Activated T-cell treated with anti-CD3 and anti-CD28 coated beads, Interleukin-2, amount 50 U/mL, for 4 hours (primary cell): Measurements from ENCODE around the gene TMEM19. TPM values are rescaled to one million over a fixed set of nuclear protein-coding genes. Genes with fewer than 3 reads are reported as not detected.

Experiments
- ATAC-seq, 2 donors: fragments of 200-7000 bp; cut with Tn5 transposase; one replicate each; pipeline ENCODE4 v1.10.0; 2021
- DNase-seq: peaks from one replicate; pipeline ENCODE4 v3.0.0-alpha.2; 2020
- H3K27me3 Mint-ChIP-seq: one replicate; pipeline ENCODE4 v1.8.0; 2021; ENCODE audit warnings: low read depth, mixed read lengths
- H3K36me3 Mint-ChIP-seq: one replicate; pipeline ENCODE4 v1.8.0; 2022; ENCODE audit warnings: mixed read lengths; ENCODE audit not compliant: insufficient read depth
- H3K4me1 Mint-ChIP-seq: one replicate; pipeline ENCODE4 v1.8.0; 2021; ENCODE audit warnings: low read depth, mixed read lengths
- H3K4me3 Mint-ChIP-seq: one replicate; pipeline ENCODE4 v1.8.0; 2021; ENCODE audit warnings: mild to moderate bottlenecking, moderate library complexity, mixed read lengths
- H3K9me3 Mint-ChIP-seq: one replicate; pipeline ENCODE4 v1.8.0; 2021; ENCODE audit warnings: mixed read lengths
- total RNA-seq, 3 donors: library from RNA; stranded (reverse); gene quantifications; one replicate each; pipeline ENCODE4 v1.2.1, GENCODE V29; 2021

The TMEM19 gene
- total RNA-seq = 10 to 100 TPM; 10.4 to 17.8 (median 14.8) TPM

DNA sequence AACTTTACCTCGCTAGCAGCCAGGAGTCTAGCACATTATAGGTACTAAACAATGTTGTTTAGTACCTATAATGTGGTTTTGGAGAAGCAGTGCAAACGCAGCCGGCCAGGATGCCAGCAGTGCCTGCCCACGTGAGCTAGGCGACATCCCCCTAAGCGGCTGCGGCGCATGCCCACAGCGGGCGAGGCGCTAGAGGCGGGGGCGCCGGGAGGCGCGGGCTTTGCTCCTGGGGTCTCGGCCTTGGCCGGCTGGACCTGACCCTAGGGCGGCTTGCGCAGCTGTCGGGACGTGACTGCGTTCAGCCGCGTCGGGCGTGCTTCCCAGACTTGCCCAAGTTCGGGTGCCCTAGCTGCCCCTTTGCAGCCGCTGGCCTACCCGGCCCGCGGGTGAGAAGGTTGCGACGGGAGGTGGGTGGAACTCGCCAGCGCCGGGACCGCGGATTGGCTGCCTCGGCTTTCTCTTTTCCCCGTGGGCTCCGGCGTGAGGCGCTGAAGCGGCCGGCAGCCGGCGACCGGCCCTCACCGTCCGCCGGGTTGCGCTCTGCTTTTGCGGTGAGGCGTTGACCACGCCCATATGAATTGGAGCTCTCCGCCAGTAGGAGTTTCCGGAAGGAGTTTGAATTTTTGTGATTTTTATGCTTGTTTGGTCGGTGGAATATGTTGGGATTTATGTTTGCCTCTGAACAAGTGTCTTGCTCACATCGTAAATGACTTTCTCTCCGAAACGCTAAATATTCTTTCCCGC lies at the start of gene TMEM19:
Gene TMEM19 (plus strand): TSS at position 169 of the 744 bp plus-strand sequence. CDS start 599 bp downstream, outside the sequence.
- H3K36me3 Mint-ChIP-seq = no peaks in the 10 kb centered on the region
- ATAC-seq = peak; percentile 92 to 94
- H3K27me3 Mint-ChIP-seq = no peaks in the 10 kb centered on the region
- H3K4me3 Mint-ChIP-seq = peak within 1 kb of the TSS; percentile 94
- peaks cover 16% of the 10 kb centered on the region for H3K4me1 Mint-ChIP-seq
- no peaks in the 10 kb centered on the region for H3K9me3 Mint-ChIP-seq
- peak; percentile 71 for DNase-seq

DNA sequence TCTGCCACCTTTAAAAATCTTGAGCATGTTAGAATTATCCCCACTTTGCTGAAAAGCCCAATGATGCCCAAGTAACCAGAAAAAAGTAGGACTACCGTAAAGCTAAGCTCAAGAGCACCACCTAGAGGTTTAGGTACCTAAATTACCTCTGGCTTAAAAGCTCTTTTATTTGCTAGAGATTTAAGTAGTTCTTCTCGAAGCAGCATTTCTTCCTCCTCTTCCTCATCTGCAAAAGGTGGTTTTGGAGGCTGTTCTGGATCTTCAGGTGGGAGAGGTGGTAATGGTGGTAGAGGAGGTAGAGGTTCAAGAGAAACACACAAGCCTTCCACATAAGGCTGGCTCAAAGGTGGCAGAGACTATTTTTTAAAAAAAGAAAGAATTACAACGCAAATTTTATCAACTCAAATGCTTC lies 49.2 kb upstream of the TMEM19 start:
- peak in 1 of 2 donors; percentile 66 for ATAC-seq
- DNase-seq = no peak
- peaks cover 50% of the 10 kb centered on the region for H3K36me3 Mint-ChIP-seq
- H3K4me3 Mint-ChIP-seq = no peak overlapping the region
- no peaks in the 10 kb centered on the region for H3K9me3 Mint-ChIP-seq
- H3K4me1 Mint-ChIP-seq = peaks cover 16% of the 10 kb centered on the region
- H3K27me3 Mint-ChIP-seq = no peaks in the 10 kb centered on the region

GRCh38 chr12:71638499-71638898 lies 47.4 kb upstream of the TMEM19 start:
- DNase-seq = no peak
- peaks cover 25% of the 10 kb centered on the region for H3K4me1 Mint-ChIP-seq
- no peaks in the 10 kb centered on the region for H3K9me3 Mint-ChIP-seq
- ATAC-seq = no peak
- peaks cover 46% of the 10 kb centered on the region for H3K36me3 Mint-ChIP-seq
- H3K4me3 Mint-ChIP-seq = no peak overlapping the region
- no peaks in the 10 kb centered on the region for H3K27me3 Mint-ChIP-seq

DNA sequence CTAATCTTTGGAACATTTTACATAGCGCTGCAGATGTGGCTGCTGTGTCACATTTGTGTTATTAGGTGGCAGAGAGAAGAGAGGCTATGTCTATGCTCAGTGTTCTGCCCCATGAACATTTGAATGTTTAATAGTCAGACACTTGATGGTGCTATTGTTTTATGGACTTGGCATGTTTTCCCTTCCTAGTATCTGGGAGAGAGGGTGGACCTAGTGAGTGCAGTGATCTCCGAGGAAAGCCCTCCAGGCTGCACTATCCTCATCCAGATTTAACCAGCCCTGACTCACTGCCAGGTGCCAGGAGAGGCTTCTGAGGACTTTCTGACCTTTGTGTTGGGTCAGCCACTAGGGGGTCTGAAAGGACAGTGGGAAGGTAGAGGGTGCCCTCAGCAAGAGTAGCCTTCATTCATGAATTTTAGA lies 46.5 kb upstream of the TMEM19 start:
- H3K4me1 Mint-ChIP-seq = peaks cover 30% of the 10 kb centered on the region
- ATAC-seq (peak; percentile 27 to 35), DNase-seq (no peak)
- no peak overlapping the region for H3K4me3 Mint-ChIP-seq
- H3K27me3 Mint-ChIP-seq = no peaks in the 10 kb centered on the region
- H3K9me3 Mint-ChIP-seq = no peaks in the 10 kb centered on the region
- H3K36me3 Mint-ChIP-seq = peaks cover 46% of the 10 kb centered on the region

GRCh38 chr12:71640316-71640715 lies 45.6 kb upstream of the TMEM19 start:
- H3K4me1 Mint-ChIP-seq = peaks cover 30% of the 10 kb centered on the region
- ATAC-seq = no peak
- peaks cover 45% of the 10 kb centered on the region for H3K36me3 Mint-ChIP-seq
- no peaks in the 10 kb centered on the region for H3K9me3 Mint-ChIP-seq
- H3K27me3 Mint-ChIP-seq = no peaks in the 10 kb centered on the region
- no peak for DNase-seq
- no peak overlapping the region for H3K4me3 Mint-ChIP-seq

- Mint-ChIP-seq H3K4me1 (peaks cover 32% of the 10 kb centered on the region), H3K36me3 (peaks cover 47% of the 10 kb centered on the region)
These were observed 44.5 kb upstream of the TMEM19 start for GRCh38 chr12:71641390-71641789.

GRCh38 chr12:71642264-71642663 lies 43.6 kb upstream of the TMEM19 start:
- peaks cover 49% of the 10 kb centered on the region for H3K36me3 Mint-ChIP-seq
- peaks cover 32% of the 10 kb centered on the region for H3K4me1 Mint-ChIP-seq
- DNase-seq (no peak), ATAC-seq (peak; percentile 86 to 87)
- H3K27me3 Mint-ChIP-seq = no peaks in the 10 kb centered on the region
- no peak overlapping the region for H3K4me3 Mint-ChIP-seq
- no peaks in the 10 kb centered on the region for H3K9me3 Mint-ChIP-seq

More at GRCh38 chr12:71641390-71641789, 44.5 kb upstream of the TMEM19 start:
- H3K27me3 Mint-ChIP-seq = no peaks in the 10 kb centered on the region
- H3K4me3 Mint-ChIP-seq = no peak overlapping the region
- ATAC-seq = no peak
- H3K9me3 Mint-ChIP-seq = no peaks in the 10 kb centered on the region
- DNase-seq = no peak

GRCh38 chr12:71645268-71645667 lies 40.6 kb upstream of the TMEM19 start:
- H3K36me3 Mint-ChIP-seq = peaks cover 42% of the 10 kb centered on the region
- no peak for DNase-seq
- no peaks in the 10 kb centered on the region for H3K27me3 Mint-ChIP-seq
- H3K4me3 Mint-ChIP-seq = no peak overlapping the region
- H3K4me1 Mint-ChIP-seq = peaks cover 42% of the 10 kb centered on the region
- no peak for ATAC-seq
- no peaks in the 10 kb centered on the region for H3K9me3 Mint-ChIP-seq

DNA sequence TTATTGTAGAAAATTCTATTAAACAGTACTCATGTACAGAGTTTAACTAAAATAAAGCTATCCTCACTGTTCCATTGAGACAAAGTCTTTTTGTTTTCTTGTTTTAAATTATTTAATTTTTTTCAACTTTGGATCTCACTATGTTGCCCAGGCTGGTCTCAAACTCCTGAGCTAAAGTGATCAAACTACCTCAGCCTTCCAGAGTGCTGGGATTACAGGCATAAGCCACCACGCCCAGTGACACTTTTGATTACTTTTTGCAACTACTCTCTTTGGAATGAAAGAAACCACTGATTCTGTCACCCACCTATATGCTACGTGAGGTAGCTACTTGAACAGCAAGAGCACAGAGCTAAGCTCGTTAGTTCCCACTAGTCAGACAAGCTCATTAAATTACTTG lies 39.4 kb upstream of the TMEM19 start:
- peaks cover 39% of the 10 kb centered on the region for H3K4me1 Mint-ChIP-seq
- H3K27me3 Mint-ChIP-seq = no peaks in the 10 kb centered on the region
- no peak for ATAC-seq
- no peak for DNase-seq
- no peak overlapping the region for H3K4me3 Mint-ChIP-seq
- H3K36me3 Mint-ChIP-seq = peaks cover 38% of the 10 kb centered on the region
- no peaks in the 10 kb centered on the region for H3K9me3 Mint-ChIP-seq

- no peak for DNase-seq
- Mint-ChIP-seq H3K27me3 (no peaks in the 10 kb centered on the region), H3K9me3 (no peaks in the 10 kb centered on the region), H3K4me1 (peaks cover 28% of the 10 kb centered on the region), H3K36me3 (peaks cover 27% of the 10 kb centered on the region), H3K4me3 (no peak overlapping the region)
- no peak for ATAC-seq
These were observed 37.3 kb upstream of the TMEM19 start for GRCh38 chr12:71648537-71648936.

DNA sequence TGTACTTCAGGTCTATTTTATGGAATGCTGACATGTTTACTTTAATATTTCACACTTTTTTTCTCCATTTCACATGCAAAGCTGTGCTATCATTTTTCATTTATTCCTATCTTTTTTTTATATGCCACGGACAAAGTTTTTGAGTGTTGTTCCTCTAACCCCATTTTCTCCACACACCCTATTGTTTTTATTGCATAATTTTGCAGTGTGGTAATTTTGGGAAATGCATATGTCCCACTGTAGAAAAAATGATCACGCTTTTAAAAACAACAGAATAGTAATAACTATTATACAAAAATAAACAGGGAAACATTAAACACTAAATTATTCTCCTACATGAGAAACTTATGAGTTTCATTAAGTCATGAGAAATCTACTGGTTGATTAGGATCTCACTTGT lies 36.5 kb upstream of the TMEM19 start:
- no peak for ATAC-seq
- Mint-ChIP-seq H3K36me3 (peaks cover 25% of the 10 kb centered on the region), H3K4me3 (no peak overlapping the region), H3K27me3 (no peaks in the 10 kb centered on the region), H3K4me1 (peaks cover 25% of the 10 kb centered on the region), H3K9me3 (no peaks in the 10 kb centered on the region)
- no peak for DNase-seq

DNA sequence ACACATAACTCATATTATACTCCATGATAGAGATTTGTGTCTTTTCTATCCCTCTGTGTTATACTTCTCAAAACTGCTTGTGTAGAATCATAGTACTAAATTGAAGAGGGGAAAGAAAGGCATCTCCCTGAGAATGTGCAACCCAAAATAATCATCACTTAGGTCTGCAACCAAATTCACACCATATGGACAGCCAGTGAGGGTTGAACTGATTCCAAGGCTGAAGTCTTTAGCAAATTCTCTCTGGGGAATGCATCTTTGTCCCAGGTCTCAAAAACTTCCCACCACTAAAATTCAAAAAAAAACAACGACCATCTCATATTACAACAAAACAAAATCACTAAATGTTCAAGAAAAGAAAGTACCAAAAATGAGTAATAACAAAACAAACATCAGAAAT lies 33.2 kb upstream of the TMEM19 start:
- no peak for ATAC-seq
- H3K9me3 Mint-ChIP-seq = no peaks in the 10 kb centered on the region
- no peaks in the 10 kb centered on the region for H3K27me3 Mint-ChIP-seq
- H3K4me1 Mint-ChIP-seq = peaks cover 38% of the 10 kb centered on the region
- H3K4me3 Mint-ChIP-seq = no peak overlapping the region
- H3K36me3 Mint-ChIP-seq = peaks cover 29% of the 10 kb centered on the region
- DNase-seq = no peak

DNA sequence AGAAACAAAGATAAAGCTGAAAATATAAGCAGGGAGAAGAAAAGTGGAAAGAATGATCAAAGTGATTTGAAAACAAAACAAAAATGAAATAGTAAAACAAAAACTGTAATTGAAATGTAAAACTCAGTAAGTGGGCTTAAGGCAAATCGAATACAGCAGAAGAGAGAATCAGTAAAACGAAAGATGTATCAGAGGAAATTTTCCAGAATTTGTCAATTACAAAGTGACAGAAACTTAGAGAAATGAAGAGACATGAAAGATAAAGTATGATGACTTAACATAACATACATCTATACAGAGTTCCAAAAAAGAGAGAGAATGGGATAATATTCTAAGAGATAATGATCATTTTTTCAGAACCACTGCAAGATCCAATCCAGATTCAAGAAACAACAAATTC lies 32.7 kb upstream of the TMEM19 start:
- DNase-seq = no peak
- ATAC-seq = no peak
- Mint-ChIP-seq H3K4me1 (peaks cover 39% of the 10 kb centered on the region), H3K27me3 (no peaks in the 10 kb centered on the region), H3K4me3 (no peak overlapping the region), H3K9me3 (no peaks in the 10 kb centered on the region), H3K36me3 (peaks cover 30% of the 10 kb centered on the region)

- H3K9me3 Mint-ChIP-seq = no peaks in the 10 kb centered on the region
- ATAC-seq = no peak
- H3K36me3 Mint-ChIP-seq = peaks cover 38% of the 10 kb centered on the region
- H3K4me3 Mint-ChIP-seq = no peak overlapping the region
- H3K4me1 Mint-ChIP-seq = peaks cover 42% of the 10 kb centered on the region
- no peaks in the 10 kb centered on the region for H3K27me3 Mint-ChIP-seq
- DNase-seq = no peak
These were observed 31.7 kb upstream of the TMEM19 start for GRCh38 chr12:71654200-71654599.

- Mint-ChIP-seq H3K4me1 (peaks cover 45% of the 10 kb centered on the region), H3K36me3 (peaks cover 40% of the 10 kb centered on the region), H3K27me3 (no peaks in the 10 kb centered on the region), H3K9me3 (no peaks in the 10 kb centered on the region), H3K4me3 (peak overlapping the region; percentile 69)
- DNase-seq = no peak
- ATAC-seq = no peak
These were observed 30.4 kb upstream of the TMEM19 start for GRCh38 chr12:71655495-71655894.
